Loucy (cell line): ENCODE results near the gene PLXNA3.

Source experiments
- H2AFZ ChIP-seq: fragments of 200-600 bp; sonication (generic); 2 replicates; pipeline ENCODE4 v1.6.0; 2016; ENCODE audit warnings: antibody characterized with exemption, mild to moderate bottlenecking, low read length, moderate library complexity
- H3F3A ChIP-seq: fragments of 200-600 bp; 2 replicates; pipeline ENCODE4 v1.6.0; 2016; ENCODE audit warnings: antibody characterized with exemption, low read depth, mild to moderate bottlenecking
- H3K27me3 ChIP-seq: fragments of 200-600 bp; sonication (generic); 2 replicates; pipeline ENCODE4 v1.6.1; 2014; ENCODE audit warnings: low read length, mild to moderate bottlenecking; ENCODE audit not compliant: insufficient read depth, poor library complexity, severe bottlenecking
- H3K36me3 ChIP-seq: fragments of 200-600 bp; sonication (generic); 2 replicates; pipeline ENCODE4 v1.6.1; 2016; ENCODE audit warnings: low read length; ENCODE audit not compliant: insufficient read depth
- H3K4me1 ChIP-seq: fragments of 200-600 bp; sonication (generic); 2 replicates; pipeline ENCODE4 v1.5.1; 2014; ENCODE audit warnings: low read length, mild to moderate bottlenecking; ENCODE audit not compliant: insufficient read depth, poor library complexity, severe bottlenecking
- H3K4me2 ChIP-seq: fragments of 200-600 bp; sonication (generic); 2 replicates; pipeline ENCODE4 v1.6.0; 2014; ENCODE audit warnings: antibody characterized with exemption, low read length, low read depth, mild to moderate bottlenecking; ENCODE audit not compliant: poor library complexity, severe bottlenecking
- H3K4me3 ChIP-seq: fragments of 200-600 bp; sonication (generic); 2 replicates; pipeline ENCODE4 v1.5.1; 2014; ENCODE audit warnings: low read length, mild to moderate bottlenecking, mixed read lengths; ENCODE audit not compliant: poor library complexity, severe bottlenecking
- H3K79me2 ChIP-seq: fragments of 200-600 bp; sonication (generic); 2 replicates; pipeline ENCODE4 v1.6.1; 2014; ENCODE audit warnings: low read length; ENCODE audit not compliant: insufficient read depth
- H3K9ac ChIP-seq: fragments of 200-600 bp; sonication (generic); 2 replicates; pipeline ENCODE4 v1.6.0; 2014; ENCODE audit warnings: mild to moderate bottlenecking, low read depth, low read length, moderate library complexity; ENCODE audit not compliant: poor library complexity, severe bottlenecking
- H3K9me2 ChIP-seq: fragments of 200-600 bp; sonication (generic); replicated peaks from 2 replicates; pipeline ENCODE4 v1.6.1; 2016; ENCODE audit warnings: low read depth, low read length, mixed read lengths
- H3K9me3 ChIP-seq: fragments of 200-600 bp; sonication (generic); 2 replicates; pipeline ENCODE4 v1.6.1; 2014; ENCODE audit warnings: mild to moderate bottlenecking, antibody characterized with exemption, low read length, low read depth; ENCODE audit not compliant: insufficient read depth
- H4K20me1 ChIP-seq: fragments of 200-600 bp; sonication (generic); 2 replicates; pipeline ENCODE4 v1.6.0; 2014; ENCODE audit warnings: antibody characterized with exemption, low read length, mild to moderate bottlenecking; ENCODE audit not compliant: insufficient read depth, poor library complexity, severe bottlenecking
- EZH2phosphoT487 ChIP-seq: fragments of 200-600 bp; IDR thresholded peaks from 2 replicates; pipeline ENCODE4 v1.6.1; 2018; ENCODE audit warnings: antibody characterized with exemption, mild to moderate bottlenecking, moderate library complexity, borderline replicate concordance
- TF ChIP-seq, protein P1 (sequence below): fragments of 200-600 bp; sonication (generic); conservative IDR thresholded peaks from 2 replicates; pipeline ENCODE4 v1.5.1; 2014; ENCODE audit warnings: mild to moderate bottlenecking, antibody characterized with exemption, low read length

PLXNA3 gene

DNA sequence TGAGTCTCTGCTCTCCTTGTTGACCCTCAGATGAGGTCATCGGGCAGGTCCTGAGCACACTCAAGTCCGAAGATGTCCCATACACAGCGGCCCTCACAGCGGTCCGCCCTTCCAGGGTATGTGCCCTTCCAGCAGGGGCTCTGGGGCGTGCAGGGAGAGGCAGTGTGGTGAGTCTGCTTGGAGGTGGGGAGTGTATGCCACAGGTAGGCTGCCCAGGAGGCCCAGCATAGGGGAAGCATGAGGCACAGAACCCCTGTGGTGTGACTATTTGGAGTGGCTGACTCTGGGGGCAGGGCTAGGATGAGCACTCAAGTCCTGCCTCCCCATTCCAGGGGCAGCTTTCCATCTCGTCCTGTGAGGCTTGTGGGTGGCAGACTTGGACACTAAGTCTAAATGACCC is 24.5 kb upstream of the PLXNA3 start:
- no peak overlapping the region for H3K9ac ChIP-seq

DNA sequence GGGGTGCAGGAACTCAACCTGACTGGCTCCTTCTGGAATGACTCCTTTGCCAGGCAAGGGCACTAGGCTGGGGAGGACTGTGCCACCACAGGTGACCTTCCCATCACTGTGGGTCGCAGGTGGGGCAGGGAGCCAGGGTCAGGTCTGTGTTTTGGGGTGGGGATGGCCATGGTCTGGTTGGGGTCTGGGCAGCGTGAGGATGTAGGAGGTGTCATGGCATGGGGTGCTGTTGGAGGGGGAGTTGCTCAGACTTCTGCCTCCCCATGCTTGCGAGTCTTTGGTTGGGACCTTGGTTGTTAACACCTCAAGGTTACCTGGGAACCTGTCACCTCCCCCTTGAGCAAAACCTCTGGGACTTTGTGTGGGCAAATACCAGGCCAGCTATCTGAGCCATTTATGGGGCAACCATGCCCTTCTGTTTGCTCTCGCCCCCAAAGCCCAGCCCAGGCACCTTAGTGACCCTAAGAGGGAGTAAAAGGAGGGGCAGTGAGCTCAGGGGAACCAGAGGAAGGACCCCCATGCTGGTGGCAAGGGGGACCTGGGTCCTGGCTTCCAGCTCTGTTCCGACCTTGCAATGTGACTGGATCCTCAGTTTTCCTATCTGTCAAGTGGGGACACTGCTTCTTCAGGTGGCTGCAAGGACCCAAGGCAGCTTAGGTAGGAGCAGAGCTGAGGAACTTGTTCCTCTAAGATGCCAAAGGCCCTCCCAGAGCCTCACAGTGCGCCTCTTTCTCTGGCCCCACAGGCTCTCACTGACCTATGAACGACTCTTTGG is 23.5 kb upstream of the PLXNA3 start:
- Histone ChIP-seq H3K4me2 (no peak overlapping the region), H3K79me2 (peaks cover 48% of the 10 kb centered on the region), H3K9ac (no peak overlapping the region), H3K36me3 (no peaks in the 10 kb centered on the region; the same call in 1 of the 2 replicates), H3K4me1 (peaks cover 12% of the 10 kb centered on the region), H3K27me3 (no peaks in the 10 kb centered on the region), H4K20me1 (no peaks in the 10 kb centered on the region), H3K4me3 (no peak overlapping the region), H3F3A (no peaks in the 10 kb centered on the region), H3K9me2 (no peaks in the 10 kb centered on the region), H2AFZ (no peak overlapping the region), H3K9me3 (no peaks in the 10 kb centered on the region)
- TF ChIP-seq EZH2phosphoT487, result no peak
- TF ChIP-seq, protein P1, sequence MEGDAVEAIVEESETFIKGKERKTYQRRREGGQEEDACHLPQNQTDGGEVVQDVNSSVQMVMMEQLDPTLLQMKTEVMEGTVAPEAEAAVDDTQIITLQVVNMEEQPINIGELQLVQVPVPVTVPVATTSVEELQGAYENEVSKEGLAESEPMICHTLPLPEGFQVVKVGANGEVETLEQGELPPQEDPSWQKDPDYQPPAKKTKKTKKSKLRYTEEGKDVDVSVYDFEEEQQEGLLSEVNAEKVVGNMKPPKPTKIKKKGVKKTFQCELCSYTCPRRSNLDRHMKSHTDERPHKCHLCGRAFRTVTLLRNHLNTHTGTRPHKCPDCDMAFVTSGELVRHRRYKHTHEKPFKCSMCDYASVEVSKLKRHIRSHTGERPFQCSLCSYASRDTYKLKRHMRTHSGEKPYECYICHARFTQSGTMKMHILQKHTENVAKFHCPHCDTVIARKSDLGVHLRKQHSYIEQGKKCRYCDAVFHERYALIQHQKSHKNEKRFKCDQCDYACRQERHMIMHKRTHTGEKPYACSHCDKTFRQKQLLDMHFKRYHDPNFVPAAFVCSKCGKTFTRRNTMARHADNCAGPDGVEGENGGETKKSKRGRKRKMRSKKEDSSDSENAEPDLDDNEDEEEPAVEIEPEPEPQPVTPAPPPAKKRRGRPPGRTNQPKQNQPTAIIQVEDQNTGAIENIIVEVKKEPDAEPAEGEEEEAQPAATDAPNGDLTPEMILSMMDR, result no peak

More for the DNA sequence above, 24.5 kb upstream of the PLXNA3 start:
- Histone ChIP-seq H3K4me2 (no peak overlapping the region), H3K9me2 (no peaks in the 10 kb centered on the region), H2AFZ (no peak overlapping the region), H3K79me2 (peaks cover 47% of the 10 kb centered on the region), H3K4me1 (peaks cover 14% of the 10 kb centered on the region), H3K9me3 (no peaks in the 10 kb centered on the region), H3K36me3 (no peaks in the 10 kb centered on the region; the same call in 1 of the 2 replicates), H3K27me3 (no peaks in the 10 kb centered on the region), H3K4me3 (no peak overlapping the region), H3F3A (no peaks in the 10 kb centered on the region), H4K20me1 (no peaks in the 10 kb centered on the region)
- TF ChIP-seq, protein P1, result no peak
- no peak for TF ChIP-seq EZH2phosphoT487

DNA sequence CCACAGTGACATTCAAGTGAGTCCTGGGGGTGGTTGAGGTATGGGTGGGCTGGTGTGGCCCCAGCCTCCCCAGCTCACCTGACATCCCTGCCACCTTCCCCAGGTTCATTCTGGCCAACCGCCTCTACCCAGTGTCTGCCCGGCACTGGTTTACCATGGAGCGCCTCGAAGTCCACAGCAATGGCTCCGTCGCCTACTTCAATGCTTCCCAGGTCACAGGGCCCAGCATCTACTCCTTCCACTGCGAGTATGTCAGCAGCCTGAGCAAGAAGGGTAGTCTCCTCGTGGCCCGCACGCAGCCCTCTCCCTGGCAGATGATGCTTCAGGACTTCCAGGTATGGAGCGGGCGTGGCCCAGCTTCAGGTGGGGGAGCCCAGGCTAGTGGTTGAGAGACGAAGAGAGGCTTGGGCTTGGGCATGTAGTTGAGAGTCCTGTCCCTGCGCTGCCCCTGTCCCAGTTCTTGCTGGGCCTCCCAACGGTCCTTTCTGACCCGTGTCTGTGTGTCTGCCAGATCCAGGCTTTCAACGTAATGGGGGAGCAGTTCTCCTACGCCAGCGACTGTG is 22.8 kb upstream of the PLXNA3 start:
- no peak for TF ChIP-seq EZH2phosphoT487
- TF ChIP-seq, protein P1, result no peak
- Histone ChIP-seq H3K4me2 (no peak overlapping the region), H4K20me1 (no peaks in the 10 kb centered on the region), H3K36me3 (no peaks in the 10 kb centered on the region; the same call in 1 of the 2 replicates), H2AFZ (no peak overlapping the region), H3K9me3 (no peaks in the 10 kb centered on the region), H3K4me1 (peaks cover 9% of the 10 kb centered on the region), H3K9me2 (no peaks in the 10 kb centered on the region), H3K4me3 (no peak overlapping the region), H3K9ac (no peak overlapping the region), H3F3A (no peaks in the 10 kb centered on the region), H3K79me2 (peaks cover 49% of the 10 kb centered on the region), H3K27me3 (no peaks in the 10 kb centered on the region)
